ENCODE results near the gene TUBGCP6. TPM values are rescaled to one million over a fixed set of nuclear protein-coding genes. Genes with fewer than 3 reads are reported as not detected.

Gene TUBGCP6
- total and polyA plus RNA-seq, 10 of the 15 experiments (the other 5 are each of a cell fraction or from before 2014, with no cell fraction given), result 0.74 to 41.4 (median 19.4) TPM

GRCh38 chr22:50262973-50263617, 18.3 kb upstream of the TUBGCP6 start:
- ATAC-seq, result no peak
- no TSS peak for BruUV-seq (replicated peaks)
- in situ Hi-C loops (cut with MboI) (no loop called here), intact Hi-C loops (cut with micrococcal nuclease; ENCODE audit: unreplicated experiment) (no loop called here)
- no peak overlapping the region for H3K4me3 ChIP-seq
- H3K9me3 ChIP-seq (replicated peaks; ENCODE audit: control insufficient read depth, insufficient read depth, low read length), result no peaks in the 10 kb centered on the region
- no peaks in the 10 kb centered on the region for H3K27me3 ChIP-seq (replicated peaks in 1 of 2; ENCODE audit: control insufficient read depth in 2 of 2, insufficient read depth in 2 of 2, low read length in 1 of 2)
- TF ChIP-seq NR2C2 (IDR thresholded peaks at IDR 0.05; ENCODE audit: borderline replicate concordance, control insufficient read depth, insufficient read length, low read depth) (no peak), EGR1 (IDR thresholded peaks at IDR 0.05; ENCODE audit: borderline replicate concordance in 1 of 2, low read depth in 2 of 2, low read length in 2 of 2) (no peak), TCF12 (IDR thresholded peaks at IDR 0.05; ENCODE audit: low read depth, low read length) (no peak), POU2F2 (IDR thresholded peaks at IDR 0.05; ENCODE audit: borderline replicate concordance, low read depth, low read length) (no peak), HCFC1 (IDR thresholded peaks at IDR 0.05; ENCODE audit: low read length) (no peak), LARP7 (IDR thresholded peaks at IDR 0.05) (no peak), FOXM1 (IDR thresholded peaks at IDR 0.05; ENCODE audit: low read depth, low read length) (no peak), PBX3 (IDR thresholded peaks at IDR 0.05; ENCODE audit: insufficient replicate concordance, low read depth, low read length) (no peak), NR2C1 (IDR thresholded peaks at IDR 0.05) (no peak)
- no peak for DNase-seq (ENCODE audit: low read depth, low spot score)
- no peaks in the 10 kb centered on the region for H3K36me3 ChIP-seq (ENCODE audit: control insufficient read depth in 2 of 2, insufficient read depth in 2 of 2, low read length in 1 of 2)
- no peak overlapping the region for H3K4me2 ChIP-seq (ENCODE audit: control insufficient read depth, insufficient read depth)
- H3K79me2 ChIP-seq (ENCODE audit: control insufficient read depth, insufficient read depth, low read length), result peaks cover 8% of the 10 kb centered on the region
- no peaks in the 10 kb centered on the region for H4K20me1 ChIP-seq (ENCODE audit: control insufficient read depth, insufficient read depth)
- WGBS (ENCODE audit: insufficient coverage, insufficient replicate concordance, low lambda C conversion rate, missing lambda C conversion rate), result 66% methylated on average over 9 of the region's 9 CpGs
- no peak overlapping the region for H2AFZ ChIP-seq (ENCODE audit: control insufficient read depth, low read depth, low read length)
- H3K9ac ChIP-seq (ENCODE audit: control insufficient read depth, insufficient read depth, low read length), result no peak overlapping the region
- ChIA-PET CTCF (interaction anchor here (0.6 to 1.3 kb wide), 2 partner anchors 11 to 62 kb away, joined by 3 to 10 read pairs; partner anchors contain the start of gene HDAC10), SMC1A (ENCODE audit: uncharacterized antibody, unreplicated experiment) (interaction anchor here (1.2 to 1.4 kb wide), 2 partner anchors 10 to 12 kb away, joined by 3 read pairs; partner anchors contain the start of gene HDAC10), RAD21 (ENCODE audit: unreplicated experiment) (no interaction called here), POLR2A (interaction anchor here (0.7 to 3.3 kb wide), 3 partner anchors 8 to 21 kb away, joined by 3 to 15 read pairs (median 5); partner anchors contain the start of gene HDAC10)
- FAIRE-seq, result no peak
- H3K27ac ChIP-seq (ENCODE audit: control insufficient read depth, insufficient read depth), result no peak overlapping the region
- H3K4me1 ChIP-seq (ENCODE audit: control insufficient read depth, insufficient read depth, low read length), result peaks cover 14% of the 10 kb centered on the region
